HEK293 (cell line): ENCODE results near the gene CDH7.

Experiments
- CTCF ChIA-PET: fragments of 350-600 bp; formaldehyde crosslinking; extraction: SDS; loops from one replicate; lab custom pipeline; 2021; ENCODE audit warnings: antibody characterized with exemption; lab: Yijun Ruan, JAX
- POLR2A ChIA-PET: fragments of 300-600 bp; formaldehyde crosslinking; extraction: SDS; loops from one replicate; lab custom pipeline; 2020; ENCODE audit warnings: antibody characterized with exemption, inconsistent platforms; lab: Yijun Ruan, JAX
- H3K27ac ChIP-seq: fragments of 200-500 bp; sonication (Bioruptor generic); 2 replicates; pipeline ENCODE4 v1.5.1; 2014; ENCODE audit warnings: low read depth, low read length, control low read depth, inconsistent platforms; ENCODE audit errors: extremely low read depth
- H3K36me3 ChIP-seq, 2 experiments: fragments of 200-500 bp in 1 of 2; sonication (Bioruptor generic) in 1 of 2; 1 replicate in 1 of 2; 2 replicates in 1 of 2; pipeline ENCODE4 v1.5.1; 2014 to 2017; ENCODE audit warnings: inconsistent platforms in 2 of 2, low read length in 2 of 2; ENCODE audit not compliant: control insufficient read depth in 2 of 2, insufficient read depth in 1 of 2
- H3K4me1 ChIP-seq: fragments of 200-500 bp; sonication (Bioruptor generic); 2 replicates; pipeline ENCODE4 v1.5.1; 2014; ENCODE audit warnings: mild to moderate bottlenecking, low read length, inconsistent platforms; ENCODE audit not compliant: control insufficient read depth, insufficient read depth
- H3K4me3 ChIP-seq: 2 replicates; pipeline ENCODE4 v1.5.1; 2011; ENCODE audit warnings: low read depth, mild to moderate bottlenecking, control low read depth, low read length, moderate library complexity
- H3K9me3 ChIP-seq: fragments of 200-500 bp; sonication (Bioruptor generic); 2 replicates; pipeline ENCODE4 v1.5.1; 2014; ENCODE audit warnings: low read depth, low read length, inconsistent platforms; ENCODE audit not compliant: control insufficient read depth, insufficient read depth
- KLF7 ChIP-seq: fragments of 450-650 bp; formaldehyde crosslinking; IDR thresholded peaks from 2 replicates; pipeline ENCODE4 v1.5.1; 2016; ENCODE audit warnings: missing biosample characterization, missing genetic modification characterization, borderline replicate concordance
- OVOL3 ChIP-seq: fragments of 450-650 bp; formaldehyde crosslinking; IDR thresholded peaks from 2 replicates; pipeline ENCODE4 v1.5.1; 2016; ENCODE audit warnings: missing biosample characterization, missing genetic modification characterization
- TRIM28 ChIP-seq: IDR thresholded peaks from 2 replicates; pipeline ENCODE4 v1.6.1; 2011; ENCODE audit warnings: low read length, control low read depth, borderline replicate concordance
- WT1 ChIP-seq: fragments of 450-650 bp; formaldehyde crosslinking; IDR thresholded peaks from 2 replicates; pipeline ENCODE4 v1.5.1; 2016; ENCODE audit warnings: missing biosample characterization, missing genetic modification characterization
- ZBTB1 ChIP-seq: fragments of 450-650 bp; formaldehyde crosslinking; IDR thresholded peaks from 2 replicates; pipeline ENCODE4 v1.5.1; 2016; ENCODE audit warnings: missing biosample characterization, missing genetic modification characterization
- ZFP41 ChIP-seq: fragments of 450-650 bp; formaldehyde crosslinking; IDR thresholded peaks from 2 replicates; pipeline ENCODE4 v1.5.1; 2016; ENCODE audit warnings: missing biosample characterization, missing genetic modification characterization, borderline replicate concordance
- ZIC2 ChIP-seq: fragments of 450-650 bp; formaldehyde crosslinking; IDR thresholded peaks from 2 replicates; pipeline ENCODE4 v1.5.1; 2016; ENCODE audit warnings: missing biosample characterization, missing genetic modification characterization
- ZNF140 ChIP-seq: fragments of 450-650 bp; formaldehyde crosslinking; IDR thresholded peaks from 2 replicates; pipeline ENCODE4 v1.5.1; 2016; ENCODE audit warnings: missing biosample characterization, missing genetic modification characterization
- ZNF266 ChIP-seq: fragments of 450-650 bp; formaldehyde crosslinking; IDR thresholded peaks from 2 replicates; pipeline ENCODE4 v1.5.1; 2016; ENCODE audit warnings: missing biosample characterization, missing genetic modification characterization, low read depth
- ZNF324 ChIP-seq: fragments of 450-650 bp; formaldehyde crosslinking; IDR thresholded peaks from 2 replicates; pipeline ENCODE4 v1.5.1; 2016; ENCODE audit warnings: missing biosample characterization, missing genetic modification characterization
- ZNF501 ChIP-seq: fragments of 450-650 bp; formaldehyde crosslinking; IDR thresholded peaks from 2 replicates; pipeline ENCODE4 v1.5.1; 2016; ENCODE audit warnings: missing biosample characterization, missing genetic modification characterization
- ZNF510 ChIP-seq: fragments of 450-650 bp; formaldehyde crosslinking; IDR thresholded peaks from 2 replicates; pipeline ENCODE4 v1.5.1; 2018; ENCODE audit warnings: mild to moderate bottlenecking, missing genetic modification characterization, missing biosample characterization; ENCODE audit not compliant: insufficient replicate concordance
- ZNF514 ChIP-seq: fragments of 450-650 bp; formaldehyde crosslinking; IDR thresholded peaks from 2 replicates; pipeline ENCODE4 v1.5.1; 2016; ENCODE audit warnings: missing biosample characterization, missing genetic modification characterization
- ZNF529 ChIP-seq: fragments of 450-650 bp; formaldehyde crosslinking; IDR thresholded peaks from 2 replicates; pipeline ENCODE4 v1.5.1; 2017; ENCODE audit warnings: missing genetic modification characterization, missing biosample characterization; ENCODE audit not compliant: insufficient replicate concordance
- ZNF585B ChIP-seq: fragments of 450-650 bp; formaldehyde crosslinking; IDR thresholded peaks from 2 replicates; pipeline ENCODE4 v1.5.1; 2016; ENCODE audit warnings: missing biosample characterization, missing genetic modification characterization
- ZNF610 ChIP-seq: fragments of 450-650 bp; formaldehyde crosslinking; IDR thresholded peaks from 2 replicates; pipeline ENCODE4 v1.5.1; 2016; ENCODE audit warnings: missing biosample characterization, missing genetic modification characterization, borderline replicate concordance
- ZNF623 ChIP-seq: fragments of 450-650 bp; formaldehyde crosslinking; IDR thresholded peaks from 2 replicates; pipeline ENCODE4 v1.5.1; 2016; ENCODE audit warnings: missing biosample characterization, missing genetic modification characterization
- ZNF626 ChIP-seq: fragments of 450-650 bp; sonication (Bioruptor Pico); formaldehyde crosslinking; IDR thresholded peaks from 2 replicates; pipeline ENCODE4 v1.5.1; 2018; ENCODE audit warnings: missing biosample characterization, missing genetic modification characterization, inconsistent platforms
- TF ChIP-seq, protein P1 (sequence below): fragments of 450-650 bp; formaldehyde crosslinking; IDR thresholded peaks from 2 replicates; pipeline ENCODE4 v1.5.1; 2016; ENCODE audit warnings: missing biosample characterization, missing genetic modification characterization, low read depth
- TF ChIP-seq, protein P2 (sequence below): IDR thresholded peaks from 2 replicates; pipeline ENCODE4 v1.6.1; 2011; ENCODE audit warnings: mild to moderate bottlenecking, low read depth, low read length, borderline replicate concordance
- TF ChIP-seq, protein P3 (sequence below): fragments of 450-650 bp; formaldehyde crosslinking; IDR thresholded peaks from 2 replicates; pipeline ENCODE4 v1.5.1; 2017; ENCODE audit warnings: missing biosample characterization, missing genetic modification characterization
- TF ChIP-seq, protein P4 (sequence below): fragments of 450-650 bp; formaldehyde crosslinking; IDR thresholded peaks from 2 replicates; pipeline ENCODE4 v1.5.1; 2016; ENCODE audit warnings: missing biosample characterization, missing genetic modification characterization
- TF ChIP-seq, protein P5 (sequence below): fragments of 450-650 bp; formaldehyde crosslinking; IDR thresholded peaks from 2 replicates; pipeline ENCODE4 v1.5.1; 2016; ENCODE audit warnings: missing biosample characterization, missing genetic modification characterization

Gene CDH7

DNA sequence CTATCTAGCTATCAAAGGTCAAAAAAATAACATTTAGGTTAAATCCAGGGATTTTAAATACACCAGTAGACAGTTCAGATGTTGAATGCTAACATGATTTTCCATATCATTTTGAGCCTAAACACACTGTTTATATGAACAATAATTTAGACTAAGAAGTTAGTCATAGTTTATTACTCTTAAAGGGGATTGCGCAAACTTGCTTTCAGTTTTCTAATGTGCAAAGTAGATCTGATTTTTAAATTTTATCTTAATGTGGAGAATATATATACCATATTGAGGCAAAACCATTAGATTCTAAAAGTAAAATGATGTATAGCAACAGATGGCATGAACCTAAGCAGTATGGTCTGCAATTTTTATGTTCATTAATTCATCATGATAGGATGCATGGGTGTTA lies 76.6 kb downstream of the CDH7 start:
- TF ChIP-seq ZNF585B (tag by site-specific recombination), result no peak
- no peak for TF ChIP-seq ZNF529 (tag by site-specific recombination)
- TF ChIP-seq ZNF501 (tag by site-specific recombination), result no peak
- no peak for TF ChIP-seq OVOL3
- TF ChIP-seq ZNF514 (tag by site-specific recombination), result no peak
- TF ChIP-seq ZNF140, result no peak
- TF ChIP-seq ZNF610 (tag by site-specific recombination), result no peak
- TF ChIP-seq, protein P1, sequence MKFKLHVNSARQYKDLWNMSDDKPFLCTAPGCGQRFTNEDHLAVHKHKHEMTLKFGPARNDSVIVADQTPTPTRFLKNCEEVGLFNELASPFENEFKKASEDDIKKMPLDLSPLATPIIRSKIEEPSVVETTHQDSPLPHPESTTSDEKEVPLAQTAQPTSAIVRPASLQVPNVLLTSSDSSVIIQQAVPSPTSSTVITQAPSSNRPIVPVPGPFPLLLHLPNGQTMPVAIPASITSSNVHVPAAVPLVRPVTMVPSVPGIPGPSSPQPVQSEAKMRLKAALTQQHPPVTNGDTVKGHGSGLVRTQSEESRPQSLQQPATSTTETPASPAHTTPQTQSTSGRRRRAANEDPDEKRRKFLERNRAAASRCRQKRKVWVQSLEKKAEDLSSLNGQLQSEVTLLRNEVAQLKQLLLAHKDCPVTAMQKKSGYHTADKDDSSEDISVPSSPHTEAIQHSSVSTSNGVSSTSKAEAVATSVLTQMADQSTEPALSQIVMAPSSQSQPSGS (tag by site-specific recombination), result no peak
- Histone ChIP-seq H3K36me3 (no peaks in the 10 kb centered on the region; a peak in 2 of 3 replicates), H3K9me3 (no peaks in the 10 kb centered on the region), H3K27ac (no peak overlapping the region), H3K4me3 (no peak overlapping the region), H3K4me1 (no peaks in the 10 kb centered on the region)
- CTCF ChIA-PET, result no interaction called here
- POLR2A ChIA-PET, result no interaction called here

DNA sequence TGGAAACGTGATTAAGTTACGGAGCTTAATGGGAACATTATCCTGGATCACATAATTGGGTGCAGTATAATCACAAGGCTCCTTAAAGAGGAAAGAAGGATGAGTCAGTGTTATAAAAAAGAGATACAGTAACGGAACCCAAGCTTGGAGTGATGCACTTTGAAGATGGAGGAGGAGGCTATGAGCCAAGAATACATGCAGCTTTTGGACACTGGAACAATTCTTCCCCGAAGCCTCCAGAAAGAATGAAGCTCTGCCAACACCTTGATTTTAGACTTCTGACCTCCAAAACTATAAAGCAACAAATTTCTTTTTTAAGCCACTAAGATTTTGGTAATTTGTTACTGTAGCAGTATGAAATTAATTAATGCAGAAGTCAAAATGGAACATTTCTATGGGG lies 85.1 kb downstream of the CDH7 start:
- Histone ChIP-seq H3K36me3 (no peaks in the 10 kb centered on the region), H3K27ac (no peak overlapping the region), H3K9me3 (no peaks in the 10 kb centered on the region; the same call in 1 of the 2 replicates), H3K4me1 (no peaks in the 10 kb centered on the region), H3K4me3 (no peak overlapping the region)
- POLR2A ChIA-PET, result no interaction called here
- CTCF ChIA-PET, result interaction anchor here (0.6 kb wide), 1 partner anchor 413 kb away, joined by 3 read pairs; no protein-coding TSS in a partner anchor
- no peak for TF ChIP-seq TRIM28
- no peak for TF ChIP-seq ZNF626 (tag by site-specific recombination)
- no peak for TF ChIP-seq ZBTB1 (tag by site-specific recombination)
- TF ChIP-seq ZFP41 (tag by site-specific recombination), result no peak
- no peak for TF ChIP-seq ZNF266 (tag by site-specific recombination)
- TF ChIP-seq, protein P2, sequence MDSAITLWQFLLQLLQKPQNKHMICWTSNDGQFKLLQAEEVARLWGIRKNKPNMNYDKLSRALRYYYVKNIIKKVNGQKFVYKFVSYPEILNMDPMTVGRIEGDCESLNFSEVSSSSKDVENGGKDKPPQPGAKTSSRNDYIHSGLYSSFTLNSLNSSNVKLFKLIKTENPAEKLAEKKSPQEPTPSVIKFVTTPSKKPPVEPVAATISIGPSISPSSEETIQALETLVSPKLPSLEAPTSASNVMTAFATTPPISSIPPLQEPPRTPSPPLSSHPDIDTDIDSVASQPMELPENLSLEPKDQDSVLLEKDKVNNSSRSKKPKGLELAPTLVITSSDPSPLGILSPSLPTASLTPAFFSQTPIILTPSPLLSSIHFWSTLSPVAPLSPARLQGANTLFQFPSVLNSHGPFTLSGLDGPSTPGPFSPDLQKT, result no peak
- TF ChIP-seq, protein P3, sequence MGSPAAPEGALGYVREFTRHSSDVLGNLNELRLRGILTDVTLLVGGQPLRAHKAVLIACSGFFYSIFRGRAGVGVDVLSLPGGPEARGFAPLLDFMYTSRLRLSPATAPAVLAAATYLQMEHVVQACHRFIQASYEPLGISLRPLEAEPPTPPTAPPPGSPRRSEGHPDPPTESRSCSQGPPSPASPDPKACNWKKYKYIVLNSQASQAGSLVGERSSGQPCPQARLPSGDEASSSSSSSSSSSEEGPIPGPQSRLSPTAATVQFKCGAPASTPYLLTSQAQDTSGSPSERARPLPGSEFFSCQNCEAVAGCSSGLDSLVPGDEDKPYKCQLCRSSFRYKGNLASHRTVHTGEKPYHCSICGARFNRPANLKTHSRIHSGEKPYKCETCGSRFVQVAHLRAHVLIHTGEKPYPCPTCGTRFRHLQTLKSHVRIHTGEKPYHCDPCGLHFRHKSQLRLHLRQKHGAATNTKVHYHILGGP (tag by site-specific recombination), result no peak
- TF ChIP-seq ZNF324 (tag by site-specific recombination), result no peak
- TF ChIP-seq, protein P4, sequence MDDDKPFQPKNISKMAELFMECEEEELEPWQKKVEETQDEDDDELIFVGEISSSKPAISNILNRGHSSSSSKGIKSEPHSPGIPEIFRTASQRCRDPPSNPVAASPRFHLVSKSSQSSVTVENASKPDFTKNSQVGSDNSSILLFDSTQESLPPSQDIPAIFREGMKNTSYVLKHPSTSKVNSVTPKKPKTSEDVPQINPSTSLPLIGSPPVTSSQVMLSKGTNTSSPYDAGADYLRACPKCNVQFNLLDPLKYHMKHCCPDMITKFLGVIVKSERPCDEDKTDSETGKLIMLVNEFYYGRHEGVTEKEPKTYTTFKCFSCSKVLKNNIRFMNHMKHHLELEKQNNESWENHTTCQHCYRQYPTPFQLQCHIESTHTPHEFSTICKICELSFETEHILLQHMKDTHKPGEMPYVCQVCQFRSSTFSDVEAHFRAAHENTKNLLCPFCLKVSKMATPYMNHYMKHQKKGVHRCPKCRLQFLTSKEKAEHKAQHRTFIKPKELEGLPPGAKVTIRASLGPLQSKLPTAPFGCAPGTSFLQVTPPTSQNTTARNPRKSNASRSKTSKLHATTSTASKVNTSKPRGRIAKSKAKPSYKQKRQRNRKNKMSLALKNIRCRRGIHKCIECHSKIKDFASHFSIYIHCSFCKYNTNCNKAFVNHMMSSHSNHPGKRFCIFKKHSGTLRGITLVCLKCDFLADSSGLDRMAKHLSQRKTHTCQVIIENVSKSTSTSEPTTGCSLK (tag by site-specific recombination), result no peak
- no peak for TF ChIP-seq ZNF510 (tag by site-specific recombination)
- TF ChIP-seq, protein P5, sequence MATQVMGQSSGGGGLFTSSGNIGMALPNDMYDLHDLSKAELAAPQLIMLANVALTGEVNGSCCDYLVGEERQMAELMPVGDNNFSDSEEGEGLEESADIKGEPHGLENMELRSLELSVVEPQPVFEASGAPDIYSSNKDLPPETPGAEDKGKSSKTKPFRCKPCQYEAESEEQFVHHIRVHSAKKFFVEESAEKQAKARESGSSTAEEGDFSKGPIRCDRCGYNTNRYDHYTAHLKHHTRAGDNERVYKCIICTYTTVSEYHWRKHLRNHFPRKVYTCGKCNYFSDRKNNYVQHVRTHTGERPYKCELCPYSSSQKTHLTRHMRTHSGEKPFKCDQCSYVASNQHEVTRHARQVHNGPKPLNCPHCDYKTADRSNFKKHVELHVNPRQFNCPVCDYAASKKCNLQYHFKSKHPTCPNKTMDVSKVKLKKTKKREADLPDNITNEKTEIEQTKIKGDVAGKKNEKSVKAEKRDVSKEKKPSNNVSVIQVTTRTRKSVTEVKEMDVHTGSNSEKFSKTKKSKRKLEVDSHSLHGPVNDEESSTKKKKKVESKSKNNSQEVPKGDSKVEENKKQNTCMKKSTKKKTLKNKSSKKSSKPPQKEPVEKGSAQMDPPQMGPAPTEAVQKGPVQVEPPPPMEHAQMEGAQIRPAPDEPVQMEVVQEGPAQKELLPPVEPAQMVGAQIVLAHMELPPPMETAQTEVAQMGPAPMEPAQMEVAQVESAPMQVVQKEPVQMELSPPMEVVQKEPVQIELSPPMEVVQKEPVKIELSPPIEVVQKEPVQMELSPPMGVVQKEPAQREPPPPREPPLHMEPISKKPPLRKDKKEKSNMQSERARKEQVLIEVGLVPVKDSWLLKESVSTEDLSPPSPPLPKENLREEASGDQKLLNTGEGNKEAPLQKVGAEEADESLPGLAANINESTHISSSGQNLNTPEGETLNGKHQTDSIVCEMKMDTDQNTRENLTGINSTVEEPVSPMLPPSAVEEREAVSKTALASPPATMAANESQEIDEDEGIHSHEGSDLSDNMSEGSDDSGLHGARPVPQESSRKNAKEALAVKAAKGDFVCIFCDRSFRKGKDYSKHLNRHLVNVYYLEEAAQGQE (tag by site-specific recombination), result no peak
- no peak for TF ChIP-seq ZIC2 (tag by site-specific recombination)
- no peak for TF ChIP-seq WT1
- TF ChIP-seq ZNF623, result no peak
- no peak for TF ChIP-seq KLF7
